Esophagus squamous epithelium (tissue), 5 donors: ENCODE measurements around the gene IL26. TPM values are rescaled to one million over a fixed set of nuclear protein-coding genes. Genes with fewer than 3 reads are reported as not detected.

ENCODE experiments used
- DNase-seq: peaks from one replicate; lab custom pipeline; 2025; lab: John Stamatoyannopoulos, UW
- H3K27ac ChIP-seq, 4 donors: fragments of 200-600 bp; sonication (generic); one replicate each; pipeline ENCODE4 v1.5.1; 2016 to 2019; ENCODE audit warnings: mild to moderate bottlenecking in 1 of 4
- H3K27me3 ChIP-seq, 4 donors: fragments of 200-600 bp; sonication (generic); 1 replicate in 3 of 4; 2 replicates in 1 of 4; pipeline versions ENCODE4 v1.5.1 to v1.6.0; 2017 to 2021; ENCODE audit warnings: antibody characterized with exemption in 1 of 4
- H3K36me3 ChIP-seq, 3 donors: fragments of 200-600 bp; sonication (generic); one replicate each; pipeline ENCODE4 v1.5.1; 2016 to 2019
- H3K4me1 ChIP-seq, 3 donors: fragments of 200-600 bp; sonication (generic); one replicate each; pipeline ENCODE4 v1.5.1; 2017 to 2019
- H3K4me3 ChIP-seq, 4 donors: fragments of 200-600 bp; sonication (generic); 1 replicate in 3 of 4; 2 replicates in 1 of 4; pipeline ENCODE4 v1.5.1; 2016 to 2019; ENCODE audit warnings: mild to moderate bottlenecking in 2 of 4, moderate library complexity in 1 of 4
- H3K9me3 ChIP-seq, 3 donors: fragments of 200-600 bp; sonication (generic); one replicate each; pipeline ENCODE4 v1.5.1; 2016 to 2019
- CTCF ChIP-seq, 6 experiments: fragments of 450-650 bp in 4 of 6; fragments of 200-600 bp in 2 of 6; sonication (generic) in 2 of 6; IDR thresholded peaks; one replicate each; pipeline ENCODE4 v1.5.1; 2016 to 2019; ENCODE audit warnings: antibody characterized with exemption in 6 of 6, mild to moderate bottlenecking in 4 of 6, moderate library complexity in 4 of 6
- POLR2A ChIP-seq, 4 donors: fragments of 450-650 bp; IDR thresholded peaks; one replicate each; pipeline ENCODE4 v1.6.1; 2017; ENCODE audit warnings: antibody characterized with exemption in 4 of 4, mild to moderate bottlenecking in 4 of 4, moderate library complexity in 3 of 4
- WGBS, 2 donors: methylation state at CpG; one replicate each; pipeline ENCODE4 v1.1.5; 2018; 5-methylcytosine and 5-hydroxymethylcytosine counted together
- intact Hi-C: fragments of 100-400 bp; cut with DNase I; formaldehyde crosslinking; loops from one replicate; pipeline ENCODE4 v1.15.0; 2022
- total RNA-seq, 4 donors: library from RNA; depleted of rRNA; stranded (reverse); fragments of >200 nt; gene quantifications; one replicate each; pipeline ENCODE4 v1.1.0, GENCODE V29; 2016
- donor health status: DM: yes; HTN: yes; CAD: no.

Gene IL26
- total RNA-seq, 4 donors from 2014 or later, result 0.38 to 1.3 TPM; not detected in 2

GRCh38 chr12:68231229-68231628 lies 5.6 kb upstream of the IL26 start:
- H3K4me1 ChIP-seq, result peaks cover 0 to 3% (median 3%) of the 10 kb centered on the region in 3 donors
- no peak for DNase-seq
- H3K36me3 ChIP-seq, result no peaks in the 10 kb centered on the region
- no peaks in the 10 kb centered on the region for H3K9me3 ChIP-seq
- TF ChIP-seq CTCF (IDR thresholded peaks at IDR 0.05) (no peak), POLR2A (IDR thresholded peaks at IDR 0.05) (no peak)
- no peaks in the 10 kb centered on the region for H3K27me3 ChIP-seq
- no peak overlapping the region for H3K27ac ChIP-seq
- intact Hi-C loops, result no loop called here
- H3K4me3 ChIP-seq, result no peak overlapping the region

GRCh38 chr12:68229956-68230355 lies 4.3 kb upstream of the IL26 start:
- intact Hi-C loops, result no loop called here
- 37 to 54% methylated on average over 2 of the region's 2 CpGs for WGBS, 2 donors

GRCh38 chr12:68227356-68227755 lies 1.7 kb upstream of the IL26 start:
- intact Hi-C loops, result no loop called here
- Histone ChIP-seq H3K27ac (no peak overlapping the region), H3K4me3 (no peak overlapping the region), H3K36me3 (no peaks in the 10 kb centered on the region), H3K27me3 (no peaks in the 10 kb centered on the region), H3K4me1 (peaks cover 0 to 11% (median 0%) of the 10 kb centered on the region in 3 donors), H3K9me3 (no peaks in the 10 kb centered on the region)
- no peak for TF ChIP-seq POLR2A (IDR thresholded peaks at IDR 0.05)
- no peak for TF ChIP-seq CTCF (IDR thresholded peaks at IDR 0.05)
- WGBS, 2 donors, result 70 to 80% methylated on average over 3 of the region's 3 CpGs
- DNase-seq, result no peak

More at GRCh38 chr12:68229956-68230355, 4.3 kb upstream of the IL26 start:
- Histone ChIP-seq H3K4me1 (no peaks in the 10 kb centered on the region), H3K27ac (no peak overlapping the region), H3K4me3 (no peak overlapping the region), H3K36me3 (no peaks in the 10 kb centered on the region), H3K9me3 (no peaks in the 10 kb centered on the region), H3K27me3 (no peaks in the 10 kb centered on the region)
- no peak for DNase-seq
- TF ChIP-seq CTCF (IDR thresholded peaks at IDR 0.05), result no peak
- TF ChIP-seq POLR2A (IDR thresholded peaks at IDR 0.05), result no peak

GRCh38 chr12:68224613-68225285 lies 861 bp downstream of the IL26 start:
- DNase-seq, result no peak
- intact Hi-C loops, result loop anchor here (5.0 kb wide), 1 partner anchor 93 kb away; no protein-coding TSS in a partner anchor
- Histone ChIP-seq H3K4me3 (no peak overlapping the region), H3K9me3 (no peaks in the 10 kb centered on the region), H3K27ac (no peak overlapping the region), H3K4me1 (peaks cover 0 to 13% (median 0%) of the 10 kb centered on the region in 3 donors), H3K36me3 (no peaks in the 10 kb centered on the region), H3K27me3 (no peaks in the 10 kb centered on the region)
- WGBS, 2 donors, result 36 to 45% methylated on average over 3 of the region's 3 CpGs
- TF ChIP-seq CTCF (IDR thresholded peaks at IDR 0.05), result no peak
- TF ChIP-seq POLR2A (IDR thresholded peaks at IDR 0.05), result no peak

GRCh38 chr12:68223067-68223747 lies 2.4 kb downstream of the IL26 start:
- intact Hi-C loops, result loop anchor here (5.0 kb wide), 1 partner anchor 94 kb away; no protein-coding TSS in a partner anchor
- Histone ChIP-seq H3K27ac (no peak overlapping the region), H3K27me3 (peaks cover 0 to 8% (median 0%) of the 10 kb centered on the region in 4 donors), H3K4me3 (no peak overlapping the region), H3K4me1 (peaks cover 0 to 13% (median 0%) of the 10 kb centered on the region in 3 donors), H3K9me3 (no peaks in the 10 kb centered on the region), H3K36me3 (no peaks in the 10 kb centered on the region)
- TF ChIP-seq POLR2A (IDR thresholded peaks at IDR 0.05) (no peak), CTCF (IDR thresholded peaks at IDR 0.05) (peak; percentile 45 to 88 (median 80))
- WGBS, 2 donors, result 0 to 2% methylated on average over 12 of the region's 12 CpGs
- no peak for DNase-seq
